HepG2 (cell line): ENCODE data around the gene TLX1.

Experiments
- NFE2L1 ChIP-seq: sonication (generic); formaldehyde crosslinking; IDR thresholded peaks from 2 replicates; pipeline ENCODE4 v1.4.0; 2020; ENCODE audit warnings: missing genetic modification reagents, mild to moderate bottlenecking, borderline replicate concordance
- POLR2A ChIP-seq, 2 experiments: IDR thresholded peaks; 2 replicates each; pipeline ENCODE4 v1.6.1; 2011; ENCODE audit warnings: low read depth in 2 of 2, low read length in 2 of 2, mild to moderate bottlenecking in 1 of 2, moderate library complexity in 1 of 2; ENCODE audit not compliant: insufficient read depth in 1 of 2
- SETDB1 ChIP-seq: sonication (generic); formaldehyde crosslinking; IDR thresholded peaks from 2 replicates; pipeline ENCODE4 v1.5.1; 2020; ENCODE audit warnings: missing genetic modification reagents, mild to moderate bottlenecking, borderline replicate concordance
- TBL1XR1 ChIP-seq: fragments of 150-350 bp; IDR thresholded peaks from 2 replicates; pipeline ENCODE4 v1.6.1; 2014; ENCODE audit warnings: borderline replicate concordance, low read length; ENCODE audit not compliant: partially characterized antibody
- TF ChIP-seq, protein P1 (sequence below), 2 experiments: IDR thresholded peaks; 2 replicates each; pipeline ENCODE4 v1.6.1; 2011 to 2012; ENCODE audit warnings: low read length in 2 of 2, borderline replicate concordance in 1 of 2, low read depth in 1 of 2, mild to moderate bottlenecking in 1 of 2, moderate library complexity in 1 of 2

DNA sequence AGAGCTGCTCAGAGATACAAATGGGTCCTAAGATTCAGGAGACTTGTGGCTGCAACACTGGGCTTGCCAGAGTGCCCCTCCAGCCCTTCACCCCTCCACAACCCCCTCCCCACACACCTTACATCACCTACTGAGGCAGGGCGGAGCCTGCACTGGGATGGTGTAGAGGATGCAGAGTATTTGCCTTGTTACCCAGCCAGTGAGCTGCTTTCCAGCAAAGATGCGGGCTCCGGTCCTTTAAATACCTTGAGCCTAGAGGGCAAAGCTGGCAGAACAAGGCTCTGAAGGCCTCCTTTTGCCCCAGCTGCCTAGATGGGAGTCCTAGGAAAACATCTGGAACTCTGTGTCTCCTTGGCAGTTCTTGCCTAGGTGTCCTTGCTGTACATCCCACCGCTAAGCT, 34.7 kb upstream of the TLX1 start:
- TF ChIP-seq, protein P1, sequence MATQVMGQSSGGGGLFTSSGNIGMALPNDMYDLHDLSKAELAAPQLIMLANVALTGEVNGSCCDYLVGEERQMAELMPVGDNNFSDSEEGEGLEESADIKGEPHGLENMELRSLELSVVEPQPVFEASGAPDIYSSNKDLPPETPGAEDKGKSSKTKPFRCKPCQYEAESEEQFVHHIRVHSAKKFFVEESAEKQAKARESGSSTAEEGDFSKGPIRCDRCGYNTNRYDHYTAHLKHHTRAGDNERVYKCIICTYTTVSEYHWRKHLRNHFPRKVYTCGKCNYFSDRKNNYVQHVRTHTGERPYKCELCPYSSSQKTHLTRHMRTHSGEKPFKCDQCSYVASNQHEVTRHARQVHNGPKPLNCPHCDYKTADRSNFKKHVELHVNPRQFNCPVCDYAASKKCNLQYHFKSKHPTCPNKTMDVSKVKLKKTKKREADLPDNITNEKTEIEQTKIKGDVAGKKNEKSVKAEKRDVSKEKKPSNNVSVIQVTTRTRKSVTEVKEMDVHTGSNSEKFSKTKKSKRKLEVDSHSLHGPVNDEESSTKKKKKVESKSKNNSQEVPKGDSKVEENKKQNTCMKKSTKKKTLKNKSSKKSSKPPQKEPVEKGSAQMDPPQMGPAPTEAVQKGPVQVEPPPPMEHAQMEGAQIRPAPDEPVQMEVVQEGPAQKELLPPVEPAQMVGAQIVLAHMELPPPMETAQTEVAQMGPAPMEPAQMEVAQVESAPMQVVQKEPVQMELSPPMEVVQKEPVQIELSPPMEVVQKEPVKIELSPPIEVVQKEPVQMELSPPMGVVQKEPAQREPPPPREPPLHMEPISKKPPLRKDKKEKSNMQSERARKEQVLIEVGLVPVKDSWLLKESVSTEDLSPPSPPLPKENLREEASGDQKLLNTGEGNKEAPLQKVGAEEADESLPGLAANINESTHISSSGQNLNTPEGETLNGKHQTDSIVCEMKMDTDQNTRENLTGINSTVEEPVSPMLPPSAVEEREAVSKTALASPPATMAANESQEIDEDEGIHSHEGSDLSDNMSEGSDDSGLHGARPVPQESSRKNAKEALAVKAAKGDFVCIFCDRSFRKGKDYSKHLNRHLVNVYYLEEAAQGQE (IDR thresholded peaks at IDR 0.05; ENCODE audit: borderline replicate concordance in 1 of 2, low read depth in 1 of 2, low read length in 2 of 2), result no peak
- TF ChIP-seq SETDB1 (CRISPR knock-in tag) (no peak), POLR2A (IDR thresholded peaks at IDR 0.05; ENCODE audit: insufficient read depth in 1 of 2, low read depth in 2 of 2, low read length in 2 of 2) (no peak), TBL1XR1 (no peak), NFE2L1 (CRISPR knock-in tag) (no peak)
